ENCODE measurements around the gene THAP4. TPM values are rescaled to one million over a fixed set of nuclear protein-coding genes. Genes with fewer than 3 reads are reported as not detected.
A peak's percentile ranks its signal among the peaks of the same experiment; 100 is the strongest.

THAP4 gene
- total and polyA plus RNA-seq, 2 of the 4 experiments (the other 2 are of a cell fraction) = 33.9 to 55.1 TPM

DNA sequence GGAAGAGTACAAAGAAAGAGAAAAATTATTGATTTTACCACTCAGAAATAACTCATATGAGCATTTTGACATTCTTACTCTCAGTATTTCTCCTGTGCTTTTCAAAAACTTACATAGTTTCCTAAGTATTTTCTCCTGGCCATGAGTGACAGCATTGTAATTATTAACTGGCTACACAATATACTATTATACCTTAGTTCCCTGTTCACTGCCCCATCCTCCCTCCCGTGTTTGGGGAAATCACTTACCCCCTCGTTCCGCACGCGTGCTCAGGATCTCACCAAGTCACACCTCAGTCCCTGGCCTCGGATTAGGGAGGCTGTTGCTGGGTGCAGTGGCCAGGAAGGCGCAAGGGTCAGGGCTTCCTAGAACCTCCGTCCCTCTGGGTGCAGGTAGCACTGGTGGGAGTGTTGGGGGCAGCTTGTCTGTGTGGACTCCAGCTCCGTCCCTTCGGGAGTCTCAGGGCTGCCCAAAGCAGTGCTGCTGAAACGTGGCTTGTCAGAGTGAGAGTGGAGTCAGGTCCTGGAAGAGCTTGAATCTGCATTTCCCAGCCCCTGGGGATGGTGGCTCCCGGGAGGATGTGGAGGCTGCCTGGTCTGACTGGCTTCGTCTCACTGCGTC is 23.7 kb upstream of the THAP4 start:
- Histone ChIP-seq H3K9me3 (ENCODE audit: control insufficient read depth, insufficient read depth, low read length) (no peaks in the 10 kb centered on the region), H2AK9ac (replicated peaks; ENCODE audit: low read depth, low read length, poor library complexity) (peak overlapping the region; percentile 42), H3K9ac (ENCODE audit: low read depth, low read length) (no peak overlapping the region), H3K79me1 (ENCODE audit: low read depth in 1 of 2, low read length in 2 of 2) (peaks cover 0 to 6% of the 10 kb centered on the region in 2 experiments), H3K27ac (ENCODE audit: insufficient read depth, low read length) (no peak overlapping the region), H3K14ac (replicated peaks; ENCODE audit: low read depth, low read length) (no peak overlapping the region), H3K4me1 (ENCODE audit: control insufficient read depth, insufficient read depth, low read length) (peaks cover 5% of the 10 kb centered on the region), H2BK5ac (ENCODE audit: low read depth, low read length, poor library complexity, severe bottlenecking) (no peak overlapping the region), H2AK5ac (ENCODE audit: low read depth, low read length) (no peak overlapping the region), H3K4me2 (ENCODE audit: low read depth, low read length) (no peak overlapping the region), H3K18ac (ENCODE audit: low read depth, low read length) (no peak overlapping the region), H3K4ac (ENCODE audit: low read depth, low read length) (no peak overlapping the region), H2BK20ac (ENCODE audit: low read depth, low read length) (no peak overlapping the region), H3K9me1 (ENCODE audit: insufficient read depth, low read length) (peaks cover 2% of the 10 kb centered on the region; the same call in 1 of the 2 replicates), H3K36me3 (ENCODE audit: control insufficient read depth, insufficient read depth, low read length) (peaks cover 28% of the 10 kb centered on the region), H3K56ac (ENCODE audit: extremely low read depth, insufficient read depth, low read length) (no peak overlapping the region), H4K8ac (ENCODE audit: low read depth in 2 of 2, low read length in 2 of 2) (no peak overlapping the region), H2BK15ac (ENCODE audit: low read depth, low read length) (no peak overlapping the region), H3K27me3 (ENCODE audit: control insufficient read depth, insufficient read depth, low read length) (no peaks in the 10 kb centered on the region), H3K23ac (ENCODE audit: low read depth, low read length) (no peak overlapping the region), H2BK120ac (ENCODE audit: low read depth, low read length) (no peak overlapping the region), H2AFZ (replicated peaks; ENCODE audit: low read length, poor library complexity) (peak overlapping the region; percentile 32), H4K20me1 (ENCODE audit: insufficient read depth, low read length) (peaks cover 7% of the 10 kb centered on the region), H4K5ac (ENCODE audit: low read depth, low read length) (no peak overlapping the region), H3K4me3 (ENCODE audit: insufficient read depth, low read depth, low read length) (no peak overlapping the region), H4K91ac (ENCODE audit: insufficient read depth, low read depth, low read length) (no peak overlapping the region)
- DNase-seq (no peak), ATAC-seq (ENCODE audit: low read depth) (no peak)
- ChIA-PET POLR2A (ENCODE audit: unreplicated experiment) (interaction anchor here (0.7 kb wide), 1 partner anchor 82 kb away, joined by 5 read pairs; no protein-coding TSS in a partner anchor), CTCF (no interaction called here)
- intact Hi-C loops (cut with micrococcal nuclease) (no loop called here), dilution Hi-C loops (cut with HindIII; ENCODE audit: low sequenced_read_pairs, unreplicated experiment) (no loop called here), in situ Hi-C loops (cut with MboI; ENCODE audit: low sequenced_read_pairs) (loop anchor here (25.0 kb wide), 1 partner anchor 798 kb away; the partner anchor contains the start of gene AGXT)
- WGBS, 2 experiments (ENCODE audit: extremely low coverage in 2 of 2, insufficient read length in 1 of 2) = 93% methylated on average over 3 of the region's 14 CpGs; no CpG with 5 or more reads in 1 of the 2 experiments
- no TSS peak for BruUV-seq (replicated peaks)
- TF ChIP-seq MAFK (IDR thresholded peaks at IDR 0.05; ENCODE audit: low read depth, low read length) (no peak), BHLHE40 (IDR thresholded peaks at IDR 0.05; ENCODE audit: low read depth, low read length) (no peak), FOS (IDR thresholded peaks at IDR 0.05; ENCODE audit: low read depth, low read length) (no peak)
- TF ChIP-seq, protein P1, sequence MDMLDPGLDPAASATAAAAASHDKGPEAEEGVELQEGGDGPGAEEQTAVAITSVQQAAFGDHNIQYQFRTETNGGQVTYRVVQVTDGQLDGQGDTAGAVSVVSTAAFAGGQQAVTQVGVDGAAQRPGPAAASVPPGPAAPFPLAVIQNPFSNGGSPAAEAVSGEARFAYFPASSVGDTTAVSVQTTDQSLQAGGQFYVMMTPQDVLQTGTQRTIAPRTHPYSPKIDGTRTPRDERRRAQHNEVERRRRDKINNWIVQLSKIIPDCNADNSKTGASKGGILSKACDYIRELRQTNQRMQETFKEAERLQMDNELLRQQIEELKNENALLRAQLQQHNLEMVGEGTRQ (IDR thresholded peaks at IDR 0.05; ENCODE audit: low read depth, low read length) = no peak
